GM12801 (cell line): ENCODE data around the gene EHMT1.

Experiments
- TF ChIP-seq, protein P1 (sequence below): IDR thresholded peaks from one replicate; pipeline ENCODE4 v1.5.1; 2011; ENCODE audit warnings: control low read depth; ENCODE audit not compliant: insufficient read length; ENCODE audit errors: extremely low read depth

EHMT1 gene

DNA sequence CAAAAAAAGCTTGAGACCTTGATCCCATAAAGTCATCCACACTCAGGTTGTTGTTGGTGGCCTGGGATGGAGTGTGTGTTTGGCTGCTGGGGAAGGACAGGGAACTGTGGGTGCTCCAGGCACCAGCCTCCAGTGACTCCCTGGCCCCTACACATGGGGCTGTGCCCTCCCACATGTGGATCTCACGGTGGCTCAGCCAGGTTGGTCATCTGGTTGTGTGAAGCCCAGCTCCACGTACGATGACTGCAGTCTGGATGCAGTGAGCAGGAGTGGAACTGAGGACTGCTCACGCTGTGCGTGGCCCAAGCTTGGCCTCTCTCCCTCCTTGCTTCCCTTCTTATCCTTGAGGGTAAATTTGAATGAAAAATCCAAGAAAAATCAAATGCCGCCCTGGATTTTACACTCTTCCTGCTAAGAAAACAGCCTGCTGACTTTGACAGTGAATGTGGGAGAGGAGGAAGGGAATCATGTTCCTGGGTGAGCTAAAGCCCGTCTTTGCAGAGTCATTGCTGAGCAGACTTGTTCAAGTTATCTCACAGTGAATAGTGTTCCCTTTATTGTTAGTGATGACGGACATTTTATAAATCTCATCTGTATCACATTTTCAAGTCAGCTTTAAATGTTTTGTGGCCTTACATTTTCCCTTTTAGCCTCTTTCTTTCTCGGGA, 193.7 kb downstream of the EHMT1 start:
- TF ChIP-seq, protein P1, sequence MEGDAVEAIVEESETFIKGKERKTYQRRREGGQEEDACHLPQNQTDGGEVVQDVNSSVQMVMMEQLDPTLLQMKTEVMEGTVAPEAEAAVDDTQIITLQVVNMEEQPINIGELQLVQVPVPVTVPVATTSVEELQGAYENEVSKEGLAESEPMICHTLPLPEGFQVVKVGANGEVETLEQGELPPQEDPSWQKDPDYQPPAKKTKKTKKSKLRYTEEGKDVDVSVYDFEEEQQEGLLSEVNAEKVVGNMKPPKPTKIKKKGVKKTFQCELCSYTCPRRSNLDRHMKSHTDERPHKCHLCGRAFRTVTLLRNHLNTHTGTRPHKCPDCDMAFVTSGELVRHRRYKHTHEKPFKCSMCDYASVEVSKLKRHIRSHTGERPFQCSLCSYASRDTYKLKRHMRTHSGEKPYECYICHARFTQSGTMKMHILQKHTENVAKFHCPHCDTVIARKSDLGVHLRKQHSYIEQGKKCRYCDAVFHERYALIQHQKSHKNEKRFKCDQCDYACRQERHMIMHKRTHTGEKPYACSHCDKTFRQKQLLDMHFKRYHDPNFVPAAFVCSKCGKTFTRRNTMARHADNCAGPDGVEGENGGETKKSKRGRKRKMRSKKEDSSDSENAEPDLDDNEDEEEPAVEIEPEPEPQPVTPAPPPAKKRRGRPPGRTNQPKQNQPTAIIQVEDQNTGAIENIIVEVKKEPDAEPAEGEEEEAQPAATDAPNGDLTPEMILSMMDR: no peak

DNA sequence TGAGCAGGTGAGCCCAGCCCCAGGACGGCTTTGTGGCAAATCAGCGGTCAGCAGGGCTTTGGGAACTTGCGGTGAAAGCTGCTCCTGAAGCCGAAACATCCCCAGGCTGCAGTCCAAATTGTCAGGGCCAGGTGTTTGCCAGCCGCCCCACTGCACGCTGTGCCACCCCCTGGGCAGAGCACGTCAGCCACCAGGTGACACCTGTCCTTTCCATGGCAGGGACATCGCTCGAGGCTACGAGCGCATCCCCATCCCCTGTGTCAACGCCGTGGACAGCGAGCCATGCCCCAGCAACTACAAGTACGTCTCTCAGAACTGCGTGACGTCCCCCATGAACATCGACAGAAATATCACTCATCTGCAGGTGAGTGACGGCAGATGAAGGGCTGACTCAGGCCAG, 194.4 kb downstream of the EHMT1 start:
- TF ChIP-seq, protein P1: no peak

GRCh38 chr9:137813651-137814415, 195.0 kb downstream of the EHMT1 start:
- TF ChIP-seq, protein P1: no peak

- TF ChIP-seq, protein P1: no peak
Observed at GRCh38 chr9:137814436-137814835, 195.6 kb downstream of the EHMT1 start.

- TF ChIP-seq, protein P1: no peak
Observed at GRCh38 chr9:137814841-137815240, 196.0 kb downstream of the EHMT1 start.

GRCh38 chr9:137815256-137816255, 196.8 kb downstream of the EHMT1 start:
- TF ChIP-seq, protein P1: no peak
